Neural cell (in vitro differentiated cells): ENCODE data around the gene TNPO2.

ENCODE experiments used
- EP300 ChIP-seq: fragments of 450-650 bp; conservative IDR thresholded peaks from 2 replicates; pipeline ENCODE4 v1.6.1; 2014; ENCODE audit warnings: antibody characterized with exemption, mild to moderate bottlenecking, moderate library complexity; ENCODE audit not compliant: poor library complexity, severe bottlenecking
- EZH2 ChIP-seq: fragments of 200-600, 300-800 bp; shearing (Covaris generic), sonication (generic); IDR thresholded peaks from 2 replicates; pipeline ENCODE4 v1.6.1; 2014; ENCODE audit warnings: antibody characterized with exemption, low read length, borderline replicate concordance, mild to moderate bottlenecking; ENCODE audit not compliant: insufficient read depth, poor library complexity, severe bottlenecking
- MXI1 ChIP-seq: fragments of 450-650 bp; conservative IDR thresholded peaks from 2 replicates; pipeline ENCODE4 v1.6.1; 2014; ENCODE audit warnings: antibody characterized with exemption, mild to moderate bottlenecking; ENCODE audit not compliant: poor library complexity, severe bottlenecking
- POLR2AphosphoS5 ChIP-seq: IDR thresholded peaks from 2 replicates; pipeline ENCODE4 v1.6.1; 2012
- TAF1 ChIP-seq: IDR thresholded peaks from 2 replicates; pipeline ENCODE4 v1.6.1; 2012; ENCODE audit warnings: low read depth
- TF ChIP-seq, protein P1 (sequence below): fragments of 450-650 bp; IDR thresholded peaks from 2 replicates; pipeline ENCODE4 v1.5.1; 2014; ENCODE audit warnings: antibody characterized with exemption, mild to moderate bottlenecking, moderate library complexity; ENCODE audit not compliant: poor library complexity, severe bottlenecking
- TF ChIP-seq, protein P2 (sequence below): IDR thresholded peaks from 2 replicates; pipeline ENCODE4 v1.6.1; 2012; ENCODE audit warnings: borderline replicate concordance

DNA sequence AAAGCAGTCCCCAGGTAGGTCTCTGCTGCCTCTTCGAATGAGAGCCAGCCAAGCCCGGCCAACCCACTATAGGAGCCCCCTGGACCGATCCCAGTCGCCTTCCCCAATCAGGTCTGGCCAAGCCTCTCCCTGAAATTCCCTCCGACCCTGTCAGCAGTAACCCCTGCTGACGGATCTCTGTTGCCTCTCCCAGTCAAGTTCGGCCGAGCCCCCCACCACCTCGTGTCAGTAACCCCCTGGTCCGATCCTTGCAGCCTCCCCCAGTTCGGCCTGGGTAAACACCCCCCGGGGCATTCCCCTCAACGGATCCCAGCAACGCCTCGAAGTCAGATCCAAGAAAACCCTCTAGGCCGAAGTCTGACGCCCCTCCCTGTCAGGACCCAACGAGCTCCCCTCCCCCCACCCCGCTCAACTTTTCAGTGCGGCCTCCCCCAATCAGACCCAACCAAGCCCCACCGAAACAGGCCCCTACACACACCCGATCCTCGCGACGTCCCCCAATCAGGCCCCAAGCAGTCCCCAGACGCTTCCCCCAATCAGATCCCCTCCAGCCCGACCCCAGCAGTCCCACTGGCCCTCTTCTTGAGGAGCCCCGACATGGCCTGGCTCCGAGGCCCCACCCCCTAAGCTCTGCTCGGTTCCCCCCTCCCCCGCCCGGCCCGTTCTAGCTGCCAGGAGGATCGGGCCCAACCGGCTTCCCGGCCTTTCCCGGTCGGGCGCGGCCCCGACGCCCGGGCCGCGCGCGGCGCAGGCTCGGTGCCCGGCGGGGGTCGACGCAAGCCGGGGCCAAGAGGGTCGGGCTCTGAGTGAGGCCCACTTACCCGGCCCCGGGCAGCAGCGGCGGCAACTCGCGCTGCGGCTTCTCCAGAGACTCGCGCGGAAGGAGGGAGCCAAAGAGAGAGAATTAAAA is 1.8 kb downstream of the TNPO2 start:
- TF ChIP-seq, protein P1, sequence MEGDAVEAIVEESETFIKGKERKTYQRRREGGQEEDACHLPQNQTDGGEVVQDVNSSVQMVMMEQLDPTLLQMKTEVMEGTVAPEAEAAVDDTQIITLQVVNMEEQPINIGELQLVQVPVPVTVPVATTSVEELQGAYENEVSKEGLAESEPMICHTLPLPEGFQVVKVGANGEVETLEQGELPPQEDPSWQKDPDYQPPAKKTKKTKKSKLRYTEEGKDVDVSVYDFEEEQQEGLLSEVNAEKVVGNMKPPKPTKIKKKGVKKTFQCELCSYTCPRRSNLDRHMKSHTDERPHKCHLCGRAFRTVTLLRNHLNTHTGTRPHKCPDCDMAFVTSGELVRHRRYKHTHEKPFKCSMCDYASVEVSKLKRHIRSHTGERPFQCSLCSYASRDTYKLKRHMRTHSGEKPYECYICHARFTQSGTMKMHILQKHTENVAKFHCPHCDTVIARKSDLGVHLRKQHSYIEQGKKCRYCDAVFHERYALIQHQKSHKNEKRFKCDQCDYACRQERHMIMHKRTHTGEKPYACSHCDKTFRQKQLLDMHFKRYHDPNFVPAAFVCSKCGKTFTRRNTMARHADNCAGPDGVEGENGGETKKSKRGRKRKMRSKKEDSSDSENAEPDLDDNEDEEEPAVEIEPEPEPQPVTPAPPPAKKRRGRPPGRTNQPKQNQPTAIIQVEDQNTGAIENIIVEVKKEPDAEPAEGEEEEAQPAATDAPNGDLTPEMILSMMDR: no peak
- TF ChIP-seq EZH2: no peak
- no peak for TF ChIP-seq EP300
- TF ChIP-seq TAF1: no peak
- TF ChIP-seq MXI1: no peak
- TF ChIP-seq, protein P2, sequence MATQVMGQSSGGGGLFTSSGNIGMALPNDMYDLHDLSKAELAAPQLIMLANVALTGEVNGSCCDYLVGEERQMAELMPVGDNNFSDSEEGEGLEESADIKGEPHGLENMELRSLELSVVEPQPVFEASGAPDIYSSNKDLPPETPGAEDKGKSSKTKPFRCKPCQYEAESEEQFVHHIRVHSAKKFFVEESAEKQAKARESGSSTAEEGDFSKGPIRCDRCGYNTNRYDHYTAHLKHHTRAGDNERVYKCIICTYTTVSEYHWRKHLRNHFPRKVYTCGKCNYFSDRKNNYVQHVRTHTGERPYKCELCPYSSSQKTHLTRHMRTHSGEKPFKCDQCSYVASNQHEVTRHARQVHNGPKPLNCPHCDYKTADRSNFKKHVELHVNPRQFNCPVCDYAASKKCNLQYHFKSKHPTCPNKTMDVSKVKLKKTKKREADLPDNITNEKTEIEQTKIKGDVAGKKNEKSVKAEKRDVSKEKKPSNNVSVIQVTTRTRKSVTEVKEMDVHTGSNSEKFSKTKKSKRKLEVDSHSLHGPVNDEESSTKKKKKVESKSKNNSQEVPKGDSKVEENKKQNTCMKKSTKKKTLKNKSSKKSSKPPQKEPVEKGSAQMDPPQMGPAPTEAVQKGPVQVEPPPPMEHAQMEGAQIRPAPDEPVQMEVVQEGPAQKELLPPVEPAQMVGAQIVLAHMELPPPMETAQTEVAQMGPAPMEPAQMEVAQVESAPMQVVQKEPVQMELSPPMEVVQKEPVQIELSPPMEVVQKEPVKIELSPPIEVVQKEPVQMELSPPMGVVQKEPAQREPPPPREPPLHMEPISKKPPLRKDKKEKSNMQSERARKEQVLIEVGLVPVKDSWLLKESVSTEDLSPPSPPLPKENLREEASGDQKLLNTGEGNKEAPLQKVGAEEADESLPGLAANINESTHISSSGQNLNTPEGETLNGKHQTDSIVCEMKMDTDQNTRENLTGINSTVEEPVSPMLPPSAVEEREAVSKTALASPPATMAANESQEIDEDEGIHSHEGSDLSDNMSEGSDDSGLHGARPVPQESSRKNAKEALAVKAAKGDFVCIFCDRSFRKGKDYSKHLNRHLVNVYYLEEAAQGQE: peak; percentile 28
- peak; percentile 6 for TF ChIP-seq POLR2AphosphoS5
